HL-60 (cell line): ENCODE data around the gene NEGR1.

ENCODE experiments used
- DNase-seq, 2 experiments: peaks; one replicate each; pipeline ENCODE4 v3.0.0-alpha.2; 2010 to 2020; ENCODE audit warnings: low read depth in 1 of 2, low spot score in 1 of 2
- H3K27ac ChIP-seq: fragments of 250-450 bp; sonication (Bioruptor Pico); replicated peaks from 2 replicates; pipeline ENCODE4 v1.5.1; 2020; ENCODE audit warnings: mild to moderate bottlenecking, moderate library complexity
- H3K27me3 ChIP-seq: fragments of 250-450 bp; sonication (Bioruptor Pico); 2 replicates; pipeline ENCODE4 v1.5.1; 2021; ENCODE audit warnings: mild to moderate bottlenecking, moderate library complexity; ENCODE audit not compliant: insufficient read depth, poor library complexity, severe bottlenecking
- H3K4me3 ChIP-seq: replicated peaks from 2 replicates; pipeline ENCODE4 v1.5.1; 2011; ENCODE audit warnings: mild to moderate bottlenecking, control low read depth, low read length; ENCODE audit not compliant: insufficient read depth
- GABPA ChIP-seq: IDR thresholded peaks from 2 replicates; pipeline ENCODE4 v1.6.1; 2012; ENCODE audit warnings: low read depth
- POLR2AphosphoS5 ChIP-seq: IDR thresholded peaks from 2 replicates; pipeline ENCODE4 v1.6.1; 2012; ENCODE audit warnings: low read depth
- REST ChIP-seq: IDR thresholded peaks from 2 replicates; pipeline ENCODE4 v1.6.1; 2012; ENCODE audit warnings: low read depth; ENCODE audit not compliant: insufficient replicate concordance
- SPI1 ChIP-seq: IDR thresholded peaks from 2 replicates; pipeline ENCODE4 v1.6.1; 2012; ENCODE audit warnings: low read depth, mild to moderate bottlenecking, borderline replicate concordance
- TF ChIP-seq, protein P1 (sequence below): IDR thresholded peaks from one replicate; pipeline ENCODE4 v1.5.1; 2011; ENCODE audit warnings: low read length, control low read depth, inconsistent platforms; ENCODE audit not compliant: insufficient read depth

NEGR1 gene

GRCh38 chr1:72013161-72013560 lies 269.2 kb downstream of the NEGR1 start:
- Histone ChIP-seq H3K4me3 (no peak overlapping the region), H3K27me3 (no peaks in the 10 kb centered on the region), H3K27ac (no peak overlapping the region)
- no peak for DNase-seq
- TF ChIP-seq SPI1 (no peak), GABPA (no peak), REST (no peak), POLR2AphosphoS5 (no peak)
- TF ChIP-seq, protein P1, sequence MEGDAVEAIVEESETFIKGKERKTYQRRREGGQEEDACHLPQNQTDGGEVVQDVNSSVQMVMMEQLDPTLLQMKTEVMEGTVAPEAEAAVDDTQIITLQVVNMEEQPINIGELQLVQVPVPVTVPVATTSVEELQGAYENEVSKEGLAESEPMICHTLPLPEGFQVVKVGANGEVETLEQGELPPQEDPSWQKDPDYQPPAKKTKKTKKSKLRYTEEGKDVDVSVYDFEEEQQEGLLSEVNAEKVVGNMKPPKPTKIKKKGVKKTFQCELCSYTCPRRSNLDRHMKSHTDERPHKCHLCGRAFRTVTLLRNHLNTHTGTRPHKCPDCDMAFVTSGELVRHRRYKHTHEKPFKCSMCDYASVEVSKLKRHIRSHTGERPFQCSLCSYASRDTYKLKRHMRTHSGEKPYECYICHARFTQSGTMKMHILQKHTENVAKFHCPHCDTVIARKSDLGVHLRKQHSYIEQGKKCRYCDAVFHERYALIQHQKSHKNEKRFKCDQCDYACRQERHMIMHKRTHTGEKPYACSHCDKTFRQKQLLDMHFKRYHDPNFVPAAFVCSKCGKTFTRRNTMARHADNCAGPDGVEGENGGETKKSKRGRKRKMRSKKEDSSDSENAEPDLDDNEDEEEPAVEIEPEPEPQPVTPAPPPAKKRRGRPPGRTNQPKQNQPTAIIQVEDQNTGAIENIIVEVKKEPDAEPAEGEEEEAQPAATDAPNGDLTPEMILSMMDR: no peak

DNA sequence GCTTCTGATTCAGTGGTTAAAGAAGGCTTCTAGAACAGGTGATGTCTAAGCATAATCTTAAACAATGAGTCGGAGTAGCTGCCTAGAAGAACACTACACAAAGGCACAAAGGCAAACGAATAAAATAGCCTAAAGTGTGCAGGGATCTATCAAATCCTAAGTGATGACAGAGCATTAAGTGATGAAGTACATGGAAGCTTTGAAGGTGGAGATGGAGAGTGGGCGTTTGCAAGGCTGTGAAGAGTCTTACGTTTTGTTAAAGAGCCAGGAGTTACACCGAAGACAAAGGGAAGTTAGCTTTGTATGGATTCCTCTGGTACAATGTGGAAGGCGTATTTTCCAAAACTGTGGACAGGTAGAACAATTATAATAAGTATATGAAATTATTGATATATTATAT lies 270.6 kb downstream of the NEGR1 start:
- no peaks in the 10 kb centered on the region for H3K27me3 ChIP-seq
- DNase-seq: no peak
- H3K27ac ChIP-seq: no peak overlapping the region
- TF ChIP-seq, protein P1: no peak
- TF ChIP-seq SPI1 (no peak), REST (no peak), GABPA (no peak), POLR2AphosphoS5 (no peak)
- H3K4me3 ChIP-seq: no peak overlapping the region

DNA sequence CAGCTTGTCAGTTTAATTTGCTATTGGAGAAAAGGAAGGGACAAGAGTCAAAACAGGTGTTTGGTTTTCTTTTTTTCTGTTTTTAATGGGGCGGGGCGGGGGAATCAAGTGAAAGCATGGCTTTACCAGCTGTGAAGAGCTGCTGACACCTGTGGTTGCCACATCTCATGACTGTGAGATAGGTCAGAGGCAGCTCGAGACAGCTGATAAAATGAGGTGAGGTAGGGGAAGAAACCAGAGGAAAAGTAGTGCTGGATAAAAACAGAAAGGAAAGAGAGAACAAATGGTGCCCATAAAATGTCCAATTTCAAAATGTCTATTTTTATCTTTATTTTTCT lies 272.3 kb downstream of the NEGR1 start:
- no peak overlapping the region for H3K4me3 ChIP-seq
- TF ChIP-seq SPI1 (no peak), GABPA (no peak), POLR2AphosphoS5 (no peak), REST (no peak)
- TF ChIP-seq, protein P1: no peak
- no peaks in the 10 kb centered on the region for H3K27me3 ChIP-seq
- no peak for DNase-seq
- no peak overlapping the region for H3K27ac ChIP-seq
